RPMI8226 (cell line): ENCODE data around the gene ALPL.
A peak's percentile ranks its signal among the peaks of the same experiment; 100 is the strongest.

Source experiments
- DNase-seq: peaks from one replicate; pipeline ENCODE4 v3.0.0-alpha.2; 2015

The ALPL gene

DNA sequence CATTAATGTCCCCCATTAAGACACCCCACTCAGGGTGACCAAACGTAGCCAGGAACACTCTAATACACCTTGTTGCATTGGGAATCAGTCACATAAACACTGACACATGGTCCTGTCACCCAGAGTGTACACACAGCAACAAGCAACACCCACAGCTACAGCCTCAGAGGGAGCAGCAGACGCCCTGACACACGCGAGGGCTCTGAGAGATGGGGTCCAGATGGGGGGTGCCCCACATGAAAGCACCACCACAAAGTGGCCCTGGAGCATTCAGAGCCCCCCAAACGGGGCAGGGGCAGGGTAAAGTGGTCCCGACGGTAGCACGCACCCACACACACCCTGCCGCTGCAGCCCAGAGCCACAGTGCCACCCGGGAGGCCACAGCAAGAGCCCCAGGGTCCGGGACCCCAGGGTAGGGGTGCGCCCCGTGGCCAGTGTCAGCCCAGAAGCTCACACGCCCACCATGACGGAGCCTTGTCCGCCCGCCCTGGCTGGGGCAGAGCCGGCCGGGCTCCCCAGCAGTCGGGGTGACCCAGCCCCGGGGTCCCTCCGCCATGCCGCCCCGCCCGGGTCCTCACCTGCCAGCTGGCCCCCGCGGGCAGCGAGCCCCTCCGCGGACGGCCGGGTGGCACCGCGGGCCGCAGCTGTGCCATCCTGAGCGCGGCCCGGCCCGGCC, 112.7 kb downstream of the ALPL start:
- DNase-seq = no peak

DNA sequence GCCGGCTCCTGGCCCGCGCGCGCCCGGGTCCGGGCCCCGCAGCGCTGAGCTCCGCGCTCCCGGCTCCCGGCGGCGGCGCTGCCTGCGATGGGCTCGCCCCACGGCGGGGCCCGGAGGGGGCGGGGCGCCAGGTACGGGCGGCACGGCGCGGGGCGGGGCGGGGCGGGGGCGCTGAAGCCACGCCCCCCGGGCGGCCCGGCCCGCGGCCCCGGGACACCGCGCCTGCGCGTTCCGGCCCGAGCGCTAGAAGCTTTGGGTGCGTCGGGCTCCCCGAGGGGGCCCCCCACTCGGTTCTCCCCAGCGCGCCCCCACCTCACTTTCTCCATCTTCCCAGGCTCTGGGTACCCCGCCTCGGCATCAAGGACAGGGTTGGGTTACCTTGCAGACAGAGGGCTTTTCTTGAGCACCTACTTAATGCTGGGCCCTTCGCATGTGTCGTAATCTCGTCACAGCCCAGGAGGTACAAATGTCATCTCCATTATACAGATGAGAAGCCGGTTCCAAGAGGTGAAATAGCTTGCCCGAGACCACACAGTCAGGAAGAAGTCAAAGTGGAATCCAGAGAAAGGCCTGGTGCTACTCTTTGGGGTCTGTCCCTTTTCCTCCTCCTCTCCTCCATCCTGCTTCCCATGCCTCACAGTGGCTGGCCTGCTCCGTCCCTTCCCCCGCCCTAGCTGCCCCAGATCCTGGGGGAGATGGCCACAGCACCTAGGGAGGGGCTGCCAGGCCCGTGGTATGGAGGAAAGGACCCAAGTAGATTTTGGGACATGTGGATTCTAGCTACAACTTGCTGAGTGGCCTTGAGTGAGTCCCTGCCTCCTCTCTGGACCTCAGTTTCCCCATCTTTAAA, 113.5 kb downstream of the ALPL start:
- peak; percentile 87 for DNase-seq

DNA sequence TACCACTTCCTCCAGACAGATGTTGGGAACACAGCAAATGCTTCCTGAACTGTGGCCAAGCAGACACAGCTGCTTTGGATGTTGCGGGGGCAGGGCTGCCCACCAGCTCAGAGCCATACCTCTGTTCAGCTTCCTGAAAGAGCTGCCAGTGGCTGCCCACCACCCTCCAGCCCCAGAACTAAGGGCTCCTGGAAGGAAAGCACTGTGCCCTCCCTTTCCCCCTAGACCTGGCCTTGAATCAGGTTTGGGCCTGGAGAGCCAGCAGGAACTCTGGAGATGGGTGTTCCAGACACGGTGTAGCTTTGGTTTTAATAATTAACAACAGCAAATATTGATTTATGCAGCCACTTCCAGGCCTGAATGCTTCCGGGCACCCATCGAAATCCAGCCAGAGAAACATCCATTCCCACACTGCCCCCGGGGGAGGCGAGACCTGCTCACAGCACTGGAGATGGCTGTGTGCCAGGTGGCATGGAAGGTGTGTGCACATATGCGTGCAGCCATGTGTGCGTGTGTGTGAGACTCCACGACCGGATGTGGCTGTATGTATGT, 114.3 kb downstream of the ALPL start:
- DNase-seq = no peak

DNA sequence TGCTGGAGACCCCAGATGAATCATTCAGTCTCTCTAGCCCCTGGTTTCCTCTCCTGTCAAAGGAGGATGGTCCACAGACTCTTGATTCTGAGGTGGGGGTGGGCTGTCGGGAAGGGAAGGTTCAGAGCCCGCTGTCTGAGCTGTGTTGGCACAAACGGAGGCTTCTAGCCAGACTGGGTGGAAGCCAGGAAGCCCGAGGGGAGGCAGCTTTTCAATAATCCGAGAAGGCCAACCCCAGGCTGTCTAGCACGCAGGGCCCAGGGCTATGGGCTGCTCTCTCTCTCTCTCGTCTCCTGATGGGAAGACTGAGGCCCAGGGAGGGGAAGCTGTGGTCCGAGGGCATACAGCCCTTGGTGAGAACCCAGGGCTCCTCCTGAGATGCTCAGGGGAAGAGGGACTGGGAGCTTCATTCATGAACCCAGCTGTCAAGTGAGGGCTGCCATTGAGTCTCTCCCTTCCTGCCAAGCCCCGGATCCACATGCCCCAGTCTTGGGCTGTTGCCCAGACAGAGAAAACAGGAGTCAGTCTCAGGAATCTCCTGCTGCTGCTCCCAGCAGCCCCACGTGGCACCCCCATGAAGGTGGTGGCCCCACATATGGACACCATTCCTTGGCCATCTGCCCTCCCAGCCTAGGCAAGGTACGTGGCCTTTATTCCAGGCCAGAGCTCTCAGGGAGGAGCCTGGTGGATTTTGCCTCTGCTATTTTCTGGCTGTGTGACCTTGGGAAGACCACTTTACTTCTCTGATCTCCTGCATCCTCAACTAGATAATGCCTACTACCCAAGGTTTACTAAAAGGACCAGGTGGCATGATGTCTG, 115.6 kb downstream of the ALPL start:
- DNase-seq = no peak

DNA sequence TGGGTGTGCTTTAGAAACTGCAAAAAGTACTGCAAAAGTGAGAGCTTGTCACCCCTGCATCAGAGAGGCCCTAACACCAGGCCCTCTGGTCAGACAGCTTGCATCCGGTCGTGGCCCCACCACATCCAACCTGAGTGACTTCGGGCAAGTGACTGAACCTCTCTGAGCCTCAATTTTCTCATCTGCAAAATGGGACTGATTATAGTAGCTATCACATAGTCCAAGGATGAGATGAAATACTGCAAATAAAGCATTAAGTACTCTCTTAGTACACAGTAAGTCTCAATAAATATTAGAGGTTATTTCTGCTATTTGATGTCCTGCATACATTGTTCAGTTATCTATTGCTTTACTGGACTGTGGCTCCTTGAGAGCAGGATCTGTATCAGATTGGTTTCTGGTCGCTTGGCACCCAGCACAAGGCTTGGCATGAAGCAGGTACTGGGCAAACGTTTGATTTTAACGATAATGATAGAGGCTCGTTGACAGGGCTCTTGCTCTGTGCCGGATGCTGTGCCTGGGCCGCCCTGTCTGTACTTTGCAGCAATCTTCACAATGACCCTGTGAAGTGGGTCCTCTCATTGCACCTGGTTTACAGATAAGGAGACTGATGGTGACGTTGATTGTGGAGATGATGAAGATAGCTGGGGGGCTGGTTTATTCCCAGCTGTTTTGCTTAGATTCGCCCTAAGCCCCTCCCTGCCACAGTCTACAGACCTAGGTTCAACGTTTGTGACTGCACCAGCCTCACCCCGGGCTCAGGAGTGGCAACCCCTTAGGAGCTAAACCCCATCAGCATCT, 116.4 kb downstream of the ALPL start:
- DNase-seq = no peak

DNA sequence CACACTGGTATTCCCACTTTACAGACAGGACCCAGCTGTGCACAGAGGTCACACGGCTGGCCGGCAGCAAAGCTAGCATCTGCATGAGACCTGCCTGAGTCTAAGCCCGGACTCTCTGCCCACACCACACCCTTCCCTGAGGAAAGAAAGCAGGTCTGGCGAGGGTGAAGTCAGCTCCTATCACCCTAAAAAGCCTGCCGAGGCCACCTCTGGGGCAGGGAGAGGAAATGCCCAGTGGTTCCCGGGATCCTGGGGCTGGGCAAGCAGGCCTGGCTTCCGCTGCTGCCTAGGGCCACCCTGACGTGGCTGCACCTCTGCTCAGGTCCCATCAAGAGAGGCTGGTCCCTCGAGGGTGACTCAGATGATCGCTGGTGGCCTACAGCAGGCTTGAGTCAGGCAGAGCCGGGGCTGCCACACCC, 117.7 kb downstream of the ALPL start:
- DNase-seq = no peak
